ENCODE data around the gene TMEM117.
"Not testable (repeated sequence)": the region's sequence is repeated elsewhere in the genome, so short reads cannot be mapped to it uniquely, and the experiment has no call there.

Gene TMEM117

DNA sequence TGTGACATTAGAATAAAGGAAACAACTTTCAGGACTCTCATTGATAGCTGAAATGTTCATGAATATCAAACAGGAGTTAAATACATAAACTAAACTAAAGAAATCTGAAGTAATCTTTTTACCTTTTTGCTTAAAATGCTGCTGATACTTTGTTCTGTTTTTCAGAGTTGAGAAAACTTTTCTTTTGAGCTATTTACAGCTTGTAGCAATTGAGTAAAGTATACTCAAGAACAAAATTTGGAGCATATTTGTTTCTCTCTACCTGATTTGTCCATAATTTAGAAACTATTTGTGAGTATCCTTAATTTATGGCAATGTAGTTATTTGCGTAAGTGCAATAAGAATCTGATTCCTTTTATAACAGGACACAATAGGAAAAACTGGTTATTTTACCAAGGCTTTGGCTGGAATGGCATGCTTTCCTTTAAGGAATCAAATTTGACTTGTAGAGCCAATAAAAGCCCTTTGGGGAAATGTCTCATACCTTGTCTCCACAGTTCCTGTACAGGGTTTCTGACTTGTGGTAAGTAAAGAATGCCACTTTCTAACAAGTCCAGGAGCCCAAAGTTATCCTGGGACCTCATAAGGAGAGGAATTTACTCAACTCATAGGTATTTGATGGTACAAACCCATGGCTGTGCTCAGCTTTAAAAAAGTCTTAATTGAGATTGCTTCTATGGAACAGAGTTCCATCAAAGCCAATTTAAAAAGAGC is 195.7 kb downstream of the TMEM117 start:
- DNase-seq = no peak

DNA sequence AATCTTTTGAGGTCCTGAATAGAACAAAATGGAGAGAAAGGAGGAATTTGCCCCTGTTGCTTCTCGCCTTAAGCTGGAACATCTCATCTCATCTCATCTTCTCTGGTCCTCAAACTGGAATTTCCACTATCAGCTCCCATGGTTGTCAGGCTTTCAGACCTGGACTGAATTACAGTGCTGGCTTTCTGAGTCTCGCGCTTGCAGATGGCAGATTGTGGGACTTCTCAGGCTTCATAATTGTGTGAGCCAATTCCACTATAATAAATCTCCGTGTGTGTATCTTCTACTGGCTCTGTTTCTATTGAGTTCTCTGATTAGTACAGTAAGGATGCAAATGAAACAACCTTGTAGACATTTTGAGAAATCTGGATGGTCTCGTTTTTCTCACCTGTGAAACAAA is 199.0 kb downstream of the TMEM117 start:
- DNase-seq = no peak

DNA sequence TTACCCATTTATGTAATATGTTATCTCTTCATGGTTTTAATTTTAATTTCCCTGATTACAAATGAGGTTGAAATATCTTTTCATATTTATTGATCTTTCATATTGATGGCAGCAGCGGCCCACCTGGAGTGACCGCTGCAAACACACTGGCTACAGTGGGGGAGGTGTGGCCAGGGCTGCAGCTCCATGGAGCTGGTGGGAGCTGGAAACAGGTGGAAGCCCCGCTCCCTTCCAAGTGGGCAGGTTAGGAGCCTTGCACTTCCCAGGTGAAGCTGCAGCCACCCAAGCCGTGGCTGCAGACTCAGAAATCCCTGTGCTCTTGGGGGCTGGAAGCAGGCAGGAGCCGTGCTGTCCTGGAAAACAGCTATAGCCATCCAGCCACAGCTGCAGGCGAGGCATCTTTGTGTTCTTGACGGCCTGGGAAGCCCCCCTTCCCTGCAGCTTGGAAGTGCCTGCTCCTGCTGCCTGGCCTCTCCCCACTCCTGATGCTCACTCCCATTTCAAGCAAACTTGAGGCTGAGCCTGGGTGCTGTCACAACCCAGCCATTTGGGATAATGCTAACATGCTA is 201.1 kb downstream of the TMEM117 start:
- DNase-seq = no peak

GRCh38 chr12:44038411-44038810 is 202.5 kb downstream of the TMEM117 start:
- DNase-seq = no peak

- not testable (repeated sequence) for DNase-seq
Observed at GRCh38 chr12:44044491-44044890, 208.6 kb downstream of the TMEM117 start.

DNA sequence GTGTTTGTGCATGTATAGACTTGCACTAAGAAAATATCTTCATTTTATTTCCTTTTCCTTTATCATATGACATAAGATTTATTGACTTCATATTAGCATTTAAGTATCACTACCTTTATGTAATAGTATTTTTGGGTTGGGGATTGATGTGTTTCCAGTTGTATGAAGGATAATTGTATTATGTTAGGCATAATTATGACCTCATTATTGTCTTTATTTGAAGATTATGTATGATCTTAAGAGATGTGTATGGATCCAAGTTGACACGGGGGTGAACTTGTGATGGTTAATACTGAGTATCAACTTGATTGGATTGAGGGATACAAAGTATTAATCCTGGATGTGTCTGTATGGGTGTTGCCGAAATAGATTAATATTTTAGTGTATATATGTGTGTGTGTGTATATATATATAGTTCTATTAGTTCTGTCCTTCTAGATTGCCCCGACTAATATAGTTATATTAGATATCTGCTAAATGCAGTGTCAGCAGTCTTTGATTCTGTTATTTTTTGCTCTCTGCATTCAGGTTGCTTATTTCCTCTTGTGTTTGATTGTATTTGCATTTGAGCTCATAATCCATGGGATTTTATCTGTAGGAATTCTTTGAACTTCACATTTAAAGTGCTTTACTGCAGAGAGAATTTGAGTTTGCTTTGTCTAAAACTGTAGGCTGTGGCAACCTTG is 211.0 kb downstream of the TMEM117 start:
- no peak for DNase-seq

DNA sequence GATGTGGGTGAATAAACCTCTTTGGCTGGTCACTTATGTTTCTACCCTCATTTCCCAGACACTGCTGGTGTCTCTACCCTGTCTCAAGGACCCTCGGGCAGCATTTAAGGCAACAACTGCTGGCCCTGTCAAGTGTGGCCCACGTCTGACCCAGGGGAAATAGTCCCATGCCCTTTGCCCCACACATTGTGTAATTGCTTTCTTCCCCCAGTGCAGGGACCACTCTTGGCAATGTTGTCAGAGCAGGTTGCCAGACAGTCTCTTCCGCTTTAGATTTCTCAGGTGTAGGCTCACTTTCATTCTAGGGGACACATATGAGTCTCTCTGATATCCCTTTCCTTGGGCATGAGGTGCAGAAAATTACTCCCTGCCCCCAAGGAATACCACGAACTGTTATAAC is 216.7 kb downstream of the TMEM117 start:
- DNase-seq = no peak

DNA sequence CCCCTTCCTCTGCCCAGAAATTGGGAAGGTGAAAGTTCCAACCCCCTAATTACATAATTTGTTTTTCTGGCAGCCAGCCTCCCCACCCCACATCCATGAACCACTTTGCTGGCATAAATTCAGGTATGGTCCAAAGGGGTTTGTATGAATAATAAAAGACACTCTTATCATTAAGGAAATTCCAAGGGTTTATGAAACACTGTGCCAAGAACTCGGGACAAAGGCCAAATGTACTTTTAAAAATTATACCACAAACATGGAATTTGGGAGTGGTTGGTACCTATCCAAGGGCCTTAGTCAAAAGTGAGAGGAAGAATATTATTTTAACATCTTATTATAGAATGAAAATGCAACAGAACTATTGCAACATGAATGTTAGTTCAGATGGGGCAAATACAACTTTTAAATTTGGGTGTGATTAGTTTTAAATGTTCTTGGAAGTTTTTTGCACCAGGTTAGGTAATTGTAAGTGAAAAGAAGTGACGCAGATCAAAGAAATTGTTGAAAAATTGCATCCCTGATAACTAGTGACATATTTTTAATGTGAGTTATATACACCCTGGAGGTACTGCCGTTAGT is 217.8 kb downstream of the TMEM117 start:
- no peak for DNase-seq

DNA sequence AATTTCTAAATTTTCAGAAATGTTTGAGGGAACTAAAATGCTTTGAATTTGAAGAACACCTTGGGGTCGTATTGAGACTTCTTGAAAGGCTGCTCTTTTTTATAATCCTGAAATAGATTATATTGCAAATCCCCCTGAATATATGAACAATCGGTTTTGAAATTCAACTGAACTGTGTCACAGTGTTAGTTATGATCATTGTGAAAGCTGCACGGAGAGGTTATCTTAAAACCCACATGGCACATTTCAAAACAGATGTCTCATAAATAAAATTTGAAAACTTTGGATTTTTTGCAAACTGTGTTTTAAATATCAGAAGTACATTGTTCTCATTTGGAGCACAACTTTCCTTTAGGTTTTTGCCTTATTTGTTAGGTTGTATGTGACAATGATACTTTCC is 218.4 kb downstream of the TMEM117 start:
- DNase-seq = no peak

GRCh38 chr12:44058366-44058765 is 222.5 kb downstream of the TMEM117 start:
- DNase-seq = no peak

DNA sequence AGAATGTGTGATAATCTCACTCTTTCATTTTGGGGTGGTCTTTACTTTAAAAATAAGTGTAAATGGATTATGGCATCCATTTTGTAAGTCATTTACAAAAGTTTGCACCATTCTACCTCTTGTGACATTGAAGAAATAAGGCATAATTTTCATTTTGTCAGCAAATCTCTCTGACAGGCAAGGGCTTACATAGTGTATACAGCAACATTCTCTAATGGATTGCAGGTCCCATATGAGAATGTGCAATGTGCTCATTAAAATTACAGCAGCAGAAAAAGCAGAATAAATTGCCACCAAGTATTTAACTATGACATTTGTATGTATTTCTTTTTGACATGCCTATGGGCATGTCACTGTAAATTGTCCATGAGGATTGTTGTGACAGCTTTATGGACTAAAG is 223.6 kb downstream of the TMEM117 start:
- DNase-seq = no peak

- DNase-seq = no peak
Observed at GRCh38 chr12:44063671-44064070, 227.8 kb downstream of the TMEM117 start.

GRCh38 chr12:44076871-44077270 is 241.0 kb downstream of the TMEM117 start:
- no peak for DNase-seq

GRCh38 chr12:44077294-44077693 is 241.4 kb downstream of the TMEM117 start:
- no peak for DNase-seq

DNA sequence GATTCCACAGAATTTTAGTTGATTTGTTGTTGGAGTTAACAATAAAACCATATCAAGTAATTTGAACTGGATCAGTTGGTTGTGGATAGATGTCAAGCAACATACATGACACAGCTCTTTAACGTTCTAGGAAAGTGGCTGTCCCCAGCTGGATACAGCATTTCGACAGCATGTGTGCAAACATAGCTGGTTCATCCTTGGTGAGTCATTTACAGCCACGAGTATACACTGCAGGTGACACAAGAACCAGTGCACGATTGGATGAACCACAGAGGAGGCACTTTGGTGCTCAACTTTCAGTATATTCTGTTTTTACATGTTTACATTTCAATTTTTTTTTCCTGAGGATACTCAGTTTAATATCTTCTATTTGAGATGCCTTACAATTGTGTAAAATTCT is 242.4 kb downstream of the TMEM117 start:
- no peak for DNase-seq

DNA sequence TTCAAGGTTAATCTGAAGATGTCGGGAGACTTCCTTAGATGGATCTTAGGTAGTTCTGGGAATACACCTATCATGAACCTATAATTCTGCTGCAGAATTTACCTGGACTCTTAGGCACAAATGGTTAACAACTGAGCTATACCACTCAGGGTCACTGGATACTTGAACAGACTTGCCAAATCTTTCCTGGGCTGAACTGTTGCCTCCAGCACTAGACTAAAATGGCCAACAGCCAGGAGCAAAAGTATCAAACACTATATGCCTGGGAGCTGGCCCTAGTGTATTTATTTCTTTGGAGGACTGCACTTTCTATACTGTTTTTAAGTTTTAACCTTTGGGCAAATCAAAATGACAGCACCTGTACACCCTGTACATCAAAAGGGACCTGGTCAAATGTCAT is 252.8 kb downstream of the TMEM117 start:
- DNase-seq = no peak

DNA sequence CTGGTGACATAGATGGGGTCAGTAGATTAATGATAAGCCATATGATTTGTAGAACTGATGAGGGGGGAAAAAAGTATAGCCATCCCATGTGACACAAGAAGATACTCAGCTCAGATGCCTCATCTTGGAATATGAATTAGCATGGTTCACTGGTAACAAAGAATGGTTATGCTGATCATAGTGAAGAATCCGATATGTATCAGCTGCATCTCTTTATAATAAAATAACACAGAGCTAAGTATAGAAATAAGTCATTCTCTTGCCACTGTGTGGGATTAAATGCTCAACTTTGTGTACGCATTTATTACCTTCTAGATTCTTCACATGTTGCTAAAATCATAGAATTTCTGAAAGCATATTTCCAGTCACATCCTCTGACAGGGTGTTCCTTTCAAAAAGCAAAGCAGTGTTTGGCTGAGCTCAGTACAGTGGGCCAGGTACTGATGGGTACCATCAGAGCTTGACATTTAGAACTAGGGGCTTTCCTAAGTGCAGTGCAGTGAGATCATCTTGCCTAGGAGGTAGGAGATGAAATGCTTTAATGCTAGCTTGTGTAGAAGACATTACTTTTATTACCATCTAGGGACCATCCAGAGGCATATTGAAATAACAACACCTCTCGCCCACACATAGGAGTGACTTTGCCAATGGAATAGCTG is 256.2 kb downstream of the TMEM117 start:
- no peak for DNase-seq

- no peak for DNase-seq
Observed at GRCh38 chr12:44098786-44099185, 262.9 kb downstream of the TMEM117 start.

GRCh38 chr12:44099486-44099885 is 263.6 kb downstream of the TMEM117 start:
- DNase-seq = no peak

DNA sequence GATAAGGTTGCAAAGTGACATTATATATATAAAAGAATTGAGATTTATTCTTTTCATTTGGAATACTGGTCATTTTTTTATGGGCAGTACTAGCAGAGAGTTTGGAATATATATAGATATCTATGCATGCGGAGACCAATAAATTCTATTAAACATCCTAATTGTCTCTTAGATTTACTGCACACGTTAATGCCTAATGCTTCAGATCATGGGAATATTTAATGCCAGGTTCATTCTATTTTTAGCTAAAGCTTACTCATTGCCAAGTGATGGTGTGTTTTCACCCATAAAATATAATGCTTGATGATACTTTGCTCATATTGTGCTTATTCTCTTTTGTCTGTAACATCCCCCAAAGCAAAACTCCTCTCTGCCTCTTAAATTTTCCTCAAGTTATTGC is 264.4 kb downstream of the TMEM117 start:
- no peak for DNase-seq

- DNase-seq = no peak
Observed at GRCh38 chr12:44101475-44101874, 265.6 kb downstream of the TMEM117 start.

- no peak for DNase-seq
Observed at GRCh38 chr12:44114906-44115305, 279.0 kb downstream of the TMEM117 start.

GRCh38 chr12:44117337-44117736 is 281.5 kb downstream of the TMEM117 start:
- no peak for DNase-seq

- DNase-seq = no peak
Observed at GRCh38 chr12:44118946-44119345, 283.1 kb downstream of the TMEM117 start.
